HG03159 (cell line): ENCODE measurements around the gene DPEP1.
"Not testable (repeated sequence)": the region's sequence is repeated elsewhere in the genome, so short reads cannot be mapped to it uniquely, and the experiment has no call there.

Experiments
- ATAC-seq: cut with Tn5 transposase; IDR thresholded peaks from one replicate; pipeline ENCODE4 v1.9.1; 2021; ENCODE audit warnings: mild to moderate bottlenecking, moderate library complexity; ENCODE audit not compliant: unreplicated experiment

Gene DPEP1

GRCh38 chr16:89618109-89618998, 4.9 kb downstream of the DPEP1 start:
- no peak for ATAC-seq

- no peak for ATAC-seq
Measured at GRCh38 chr16:89619840-89620239, 6.4 kb downstream of the DPEP1 start.

- no peak for ATAC-seq
Measured at GRCh38 chr16:89620406-89620841, 7.0 kb downstream of the DPEP1 start.

GRCh38 chr16:89621136-89621697, 7.8 kb downstream of the DPEP1 start:
- no peak for ATAC-seq

- ATAC-seq = no peak
Measured at GRCh38 chr16:89621698-89622409, 8.4 kb downstream of the DPEP1 start.

GRCh38 chr16:89623511-89624261, 10.2 kb downstream of the DPEP1 start:
- ATAC-seq = no peak

- no peak for ATAC-seq
Measured at GRCh38 chr16:89624777-89625761, 11.6 kb downstream of the DPEP1 start.

- ATAC-seq = no peak
Measured at GRCh38 chr16:89629827-89630610, 16.6 kb downstream of the DPEP1 start.

GRCh38 chr16:89633064-89633631, 19.7 kb downstream of the DPEP1 start:
- ATAC-seq = no peak

- ATAC-seq = not testable (repeated sequence)
Measured at GRCh38 chr16:89634463-89635385, 21.3 kb downstream of the DPEP1 start.

GRCh38 chr16:89636663-89637062, 23.2 kb downstream of the DPEP1 start:
- no peak for ATAC-seq

DNA sequence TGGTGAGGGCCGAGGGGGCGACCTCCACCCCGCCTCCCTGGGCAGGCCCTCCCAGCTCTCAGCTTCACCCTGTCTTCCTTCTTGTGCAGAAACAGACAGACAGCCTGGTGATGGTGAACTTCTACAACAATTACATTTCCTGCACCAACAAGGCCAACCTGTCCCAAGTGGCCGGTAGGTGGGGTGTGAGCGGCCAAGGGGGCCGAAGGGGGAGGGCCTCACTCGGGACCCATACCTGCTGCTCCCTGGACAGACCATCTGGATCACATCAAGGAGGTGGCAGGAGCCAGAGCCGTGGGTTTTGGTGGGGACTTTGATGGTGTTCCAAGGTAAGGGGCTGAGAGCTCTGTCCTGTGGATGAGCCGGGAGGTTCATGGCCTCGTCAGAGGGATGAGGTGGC, 23.9 kb downstream of the DPEP1 start:
- ATAC-seq = no peak

DNA sequence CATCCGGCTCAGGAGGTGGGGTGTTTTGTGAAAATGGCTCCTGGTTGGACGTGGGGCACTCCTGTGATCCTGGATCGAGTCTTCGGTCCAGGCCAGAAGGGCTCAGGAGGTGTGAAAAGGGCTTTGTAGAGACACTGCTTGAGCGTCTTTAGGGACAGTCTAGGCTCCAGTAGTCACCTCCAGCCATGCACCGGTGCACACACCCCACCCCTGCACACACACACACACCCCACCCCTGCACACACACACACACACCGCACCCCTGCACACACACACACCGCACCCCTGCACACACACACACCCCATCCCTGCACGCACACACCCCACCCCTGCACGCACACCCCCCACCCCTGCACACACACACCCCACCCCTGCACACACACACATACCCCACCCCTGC, 25.0 kb downstream of the DPEP1 start:
- no peak for ATAC-seq

DNA sequence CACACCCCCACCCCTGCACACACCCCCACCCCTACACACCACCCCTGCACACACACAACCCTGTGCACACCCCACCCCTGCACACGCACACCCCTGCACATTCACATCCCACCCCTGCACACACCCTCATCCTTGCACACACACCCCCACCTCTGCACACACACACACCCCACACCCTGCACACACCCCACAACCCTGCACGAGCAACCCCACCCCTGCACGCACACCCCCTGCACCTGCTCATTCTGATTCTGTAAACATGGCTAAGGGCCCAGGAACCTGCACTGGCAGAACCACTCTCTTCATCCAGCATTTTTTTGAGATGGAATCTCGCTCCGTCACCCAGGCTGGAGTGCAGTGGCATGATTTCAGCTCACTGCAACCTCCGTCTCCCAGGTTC, 25.9 kb downstream of the DPEP1 start:
- ATAC-seq = no peak

- no peak for ATAC-seq
Measured at GRCh38 chr16:89641458-89642119, 28.1 kb downstream of the DPEP1 start.

DNA sequence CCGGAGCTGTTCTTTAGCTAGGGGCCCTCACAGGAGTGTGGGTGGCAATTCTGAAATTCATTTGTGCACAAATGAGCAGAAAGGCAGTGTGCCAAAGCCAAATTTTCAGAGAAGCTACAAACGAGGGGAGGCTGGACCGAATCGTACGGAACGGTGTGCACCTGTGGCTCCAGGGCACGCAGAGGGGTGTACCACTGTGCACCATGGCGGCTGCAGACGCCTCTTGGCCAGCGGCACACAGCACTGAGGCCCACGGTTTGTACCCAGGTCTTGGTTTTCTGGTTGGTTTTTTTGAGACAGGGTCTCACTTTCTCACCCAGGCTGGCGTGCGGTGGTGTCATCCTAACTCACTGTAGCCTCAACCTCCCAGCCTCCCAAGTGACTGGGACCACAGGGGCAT, 29.1 kb downstream of the DPEP1 start:
- ATAC-seq = no peak

DNA sequence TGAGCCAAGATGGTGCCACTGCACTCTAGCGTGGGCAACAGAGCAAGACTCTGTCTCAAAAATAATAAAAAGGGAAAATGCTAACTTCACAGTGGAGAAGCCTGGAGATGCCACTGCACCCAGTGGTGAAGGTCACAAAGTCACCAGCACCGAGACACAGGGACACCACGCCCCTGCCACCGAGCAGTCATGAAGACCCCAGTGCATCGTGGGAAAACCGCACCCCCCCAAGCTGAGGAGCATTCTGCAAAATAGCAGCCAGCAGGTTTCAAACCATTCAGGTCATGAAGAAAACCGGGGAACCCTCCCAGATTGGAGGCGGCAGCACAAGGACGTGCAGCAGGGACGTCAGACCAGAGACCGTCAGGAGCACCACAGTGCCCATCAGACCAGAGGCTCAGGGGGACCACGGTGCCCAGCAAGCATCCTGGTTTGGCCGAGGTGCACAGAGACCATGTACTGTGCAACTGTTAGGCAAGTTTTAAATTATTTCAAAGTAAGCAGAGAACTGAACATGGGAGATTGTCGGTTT, 30.4 kb downstream of the DPEP1 start:
- ATAC-seq = no peak
